Upper lobe of left lung (tissue), 6 donors: ENCODE measurements around the gene ABL2. TPM values are rescaled to one million over a fixed set of nuclear protein-coding genes. Genes with fewer than 3 reads are reported as not detected.

Experiments used
- ATAC-seq, 2 donors: fragments of 200-7000 bp; cut with Tn5 transposase; one replicate each; pipeline ENCODE4 v1.9.1; 2022; ENCODE audit warnings: mild to moderate bottlenecking in 2 of 2, moderate library complexity in 2 of 2; ENCODE audit not compliant: low FRiP score in 2 of 2
- DNase-seq, 2 donors: peaks; one replicate each; pipeline ENCODE4 v3.0.0-alpha.2; 2019 to 2020
- H3K27ac ChIP-seq, 4 donors: fragments of 200-600 bp; sonication (generic); one replicate each; pipeline ENCODE4 v1.5.1; 2016 to 2019
- H3K27me3 ChIP-seq, 4 donors: fragments of 200-600 bp; sonication (generic); one replicate each; pipeline ENCODE4 v1.5.1; 2017 to 2019
- H3K36me3 ChIP-seq, 4 donors: fragments of 200-600 bp; sonication (generic); one replicate each; pipeline ENCODE4 v1.5.1; 2016 to 2019
- H3K4me1 ChIP-seq, 4 donors: fragments of 200-600 bp; sonication (generic); one replicate each; pipeline ENCODE4 v1.5.1; 2018 to 2019
- H3K4me3 ChIP-seq, 4 donors: fragments of 200-600 bp; sonication (generic); one replicate each; pipeline ENCODE4 v1.5.1; 2017 to 2019; ENCODE audit warnings: mild to moderate bottlenecking in 2 of 4, moderate library complexity in 1 of 4
- H3K9me3 ChIP-seq, 4 donors: fragments of 200-600 bp; sonication (generic); one replicate each; pipeline ENCODE4 v1.5.1; 2018 to 2019
- EP300 ChIP-seq, 4 donors: sonication (generic); formaldehyde crosslinking; IDR thresholded peaks; one replicate each; pipeline ENCODE4 v1.5.1; 2017; ENCODE audit warnings: antibody characterized with exemption in 4 of 4, control low read depth in 2 of 4
- POLR2A ChIP-seq, 4 donors: fragments of 450-650 bp; IDR thresholded peaks; one replicate each; pipeline ENCODE4 v1.5.1; 2016 to 2017; ENCODE audit warnings: antibody characterized with exemption in 4 of 4, mild to moderate bottlenecking in 2 of 4
- POLR2AphosphoS5 ChIP-seq, 2 donors: sonication (generic); formaldehyde crosslinking; IDR thresholded peaks; one replicate each; pipeline ENCODE4 v1.5.1; 2017; ENCODE audit warnings: antibody characterized with exemption in 2 of 2
- WGBS, 2 donors: methylation state at CpG; one replicate each; pipeline ENCODE4 v1.1.5; 2017 to 2018; 5-methylcytosine and 5-hydroxymethylcytosine counted together
- total RNA-seq, 6 donors: library from RNA; depleted of rRNA in 4 of 6; stranded (reverse); fragments of >200 nt in 4 of 6; gene quantifications; one replicate each; pipeline versions ENCODE4 v1.1.0 to v1.2.1, GENCODE V29; 2016 to 2021
- TF ChIP-seq, protein P1 (sequence below), 6 experiments: fragments of 450-650 bp in 4 of 6; fragments of 200-600 bp in 2 of 6; sonication (generic) in 2 of 6; IDR thresholded peaks; one replicate each; pipeline ENCODE4 v1.5.1; 2016 to 2019; ENCODE audit warnings: antibody characterized with exemption in 6 of 6
- donor health status: DM: no; HTN: no; CAD: no; lungs with moderate emphysema.
- donor health status: DM: no; HTN: yes; CAD: no; lungs with severe emphysema.

The ABL2 gene
- total RNA-seq, 6 donors from 2014 or later: 17.2 to 31.3 (median 22.9) TPM

DNA sequence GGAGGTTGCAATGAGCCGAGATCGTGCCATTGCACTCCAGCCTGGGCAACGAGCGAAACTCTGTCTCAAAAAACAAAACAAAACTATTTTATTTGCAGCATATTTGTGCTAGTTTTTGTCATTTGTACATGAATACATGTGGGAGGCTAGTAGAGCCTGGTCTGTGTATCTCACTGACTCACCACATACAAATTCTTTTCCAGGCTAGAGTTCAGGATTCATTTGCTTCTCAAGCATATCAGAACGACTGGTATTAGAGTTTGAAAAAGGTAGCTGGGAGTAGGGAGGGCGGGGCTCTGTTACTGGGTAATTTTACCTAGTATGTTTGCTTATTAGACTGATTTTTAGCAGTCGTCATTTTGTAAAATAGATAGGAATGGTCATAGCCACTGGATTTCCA lies 152.1 kb downstream of the ABL2 start:
- H3K36me3 ChIP-seq: peaks cover 0 to 20% (median 1%) of the 10 kb centered on the region in 4 donors
- ATAC-seq (no peak), DNase-seq (no peak)
- 90 to 92% methylated on average over 7 of the region's 7 CpGs for WGBS, 2 donors
- no peak overlapping the region for H3K4me3 ChIP-seq
- H3K27me3 ChIP-seq: no peaks in the 10 kb centered on the region
- TF ChIP-seq POLR2A (IDR thresholded peaks at IDR 0.05) (no peak), EP300 (IDR thresholded peaks at IDR 0.05) (no peak), POLR2AphosphoS5 (IDR thresholded peaks at IDR 0.05) (no peak)
- TF ChIP-seq, protein P1, sequence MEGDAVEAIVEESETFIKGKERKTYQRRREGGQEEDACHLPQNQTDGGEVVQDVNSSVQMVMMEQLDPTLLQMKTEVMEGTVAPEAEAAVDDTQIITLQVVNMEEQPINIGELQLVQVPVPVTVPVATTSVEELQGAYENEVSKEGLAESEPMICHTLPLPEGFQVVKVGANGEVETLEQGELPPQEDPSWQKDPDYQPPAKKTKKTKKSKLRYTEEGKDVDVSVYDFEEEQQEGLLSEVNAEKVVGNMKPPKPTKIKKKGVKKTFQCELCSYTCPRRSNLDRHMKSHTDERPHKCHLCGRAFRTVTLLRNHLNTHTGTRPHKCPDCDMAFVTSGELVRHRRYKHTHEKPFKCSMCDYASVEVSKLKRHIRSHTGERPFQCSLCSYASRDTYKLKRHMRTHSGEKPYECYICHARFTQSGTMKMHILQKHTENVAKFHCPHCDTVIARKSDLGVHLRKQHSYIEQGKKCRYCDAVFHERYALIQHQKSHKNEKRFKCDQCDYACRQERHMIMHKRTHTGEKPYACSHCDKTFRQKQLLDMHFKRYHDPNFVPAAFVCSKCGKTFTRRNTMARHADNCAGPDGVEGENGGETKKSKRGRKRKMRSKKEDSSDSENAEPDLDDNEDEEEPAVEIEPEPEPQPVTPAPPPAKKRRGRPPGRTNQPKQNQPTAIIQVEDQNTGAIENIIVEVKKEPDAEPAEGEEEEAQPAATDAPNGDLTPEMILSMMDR (IDR thresholded peaks at IDR 0.05): no peak
- peaks cover 5 to 11% (median 9%) of the 10 kb centered on the region in 4 donors for H3K4me1 ChIP-seq
- H3K27ac ChIP-seq: no peak overlapping the region
- no peaks in the 10 kb centered on the region for H3K9me3 ChIP-seq

DNA sequence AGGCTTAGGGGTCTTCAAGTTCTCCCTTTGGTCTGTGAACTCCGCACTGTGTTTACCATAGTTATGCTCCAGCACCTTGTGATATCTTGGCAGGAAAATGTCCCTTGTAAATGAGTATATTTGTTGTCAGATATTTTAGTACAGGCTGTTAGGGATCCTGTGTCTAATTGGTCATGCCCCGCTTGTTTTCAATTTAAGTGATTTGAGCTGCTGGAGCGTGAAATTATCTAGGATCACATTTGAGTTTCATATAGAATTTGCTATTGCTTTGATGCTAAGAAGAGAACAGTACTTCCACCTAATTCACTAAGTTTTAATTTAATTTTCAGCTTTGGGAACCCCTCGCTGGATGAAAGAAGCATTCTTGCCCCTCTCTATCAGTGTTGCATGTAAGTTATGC lies 163.0 kb downstream of the ABL2 start:
- Histone ChIP-seq H3K36me3 (peaks cover 0 to 55% (median 22%) of the 10 kb centered on the region in 4 donors), H3K4me1 (no peaks in the 10 kb centered on the region), H3K27ac (no peak overlapping the region), H3K27me3 (no peaks in the 10 kb centered on the region), H3K9me3 (no peaks in the 10 kb centered on the region), H3K4me3 (no peak overlapping the region)
- no peak for ATAC-seq
- TF ChIP-seq, protein P1 (IDR thresholded peaks at IDR 0.05): no peak
- no peak for TF ChIP-seq POLR2A (IDR thresholded peaks at IDR 0.05)
- DNase-seq: no peak
- WGBS, 2 donors: 98 to 99% methylated on average over 4 of the region's 4 CpGs

DNA sequence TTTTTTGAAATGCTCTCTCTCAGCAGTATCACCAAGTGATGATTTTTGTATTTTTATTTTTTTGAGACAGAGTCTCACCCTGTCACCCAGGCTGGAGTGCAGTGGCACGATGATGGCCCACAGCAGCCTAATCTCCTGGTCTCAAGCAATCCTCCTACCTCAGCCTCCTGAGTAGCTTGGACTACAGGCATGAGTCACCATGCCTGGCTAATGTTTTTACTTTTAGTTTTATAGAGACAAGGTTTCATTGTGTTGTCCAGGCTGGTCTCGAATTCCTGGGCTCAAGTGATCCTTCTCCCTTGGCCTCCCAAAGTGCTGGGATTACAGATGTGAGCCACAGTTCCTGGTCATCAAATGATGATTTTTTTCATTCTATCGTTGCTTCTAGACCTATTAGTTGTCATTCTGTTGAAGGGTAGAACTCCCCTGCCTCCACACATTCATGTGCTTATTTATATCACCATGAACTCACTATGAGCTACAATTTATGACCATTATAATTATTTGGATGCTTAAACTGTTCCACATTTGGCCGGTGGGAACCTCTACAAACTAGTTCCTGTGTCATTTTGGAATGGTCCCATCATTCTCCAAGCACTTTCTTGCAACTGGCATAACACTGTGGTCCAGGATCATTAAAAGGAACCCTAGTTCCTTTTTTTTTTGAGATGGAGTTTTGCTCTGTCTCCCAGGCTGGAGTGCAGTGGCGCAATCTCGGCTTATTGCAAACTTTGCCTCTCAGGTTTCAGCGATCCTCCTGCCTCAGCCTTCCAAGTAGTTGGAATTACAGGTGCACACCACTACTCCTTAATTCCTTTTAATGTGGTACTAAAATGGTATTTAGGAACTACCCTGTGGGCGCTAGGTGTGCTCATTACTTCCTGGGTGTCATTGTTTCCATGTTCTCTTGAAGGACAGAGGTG lies 167.9 kb downstream of the ABL2 start:
- TF ChIP-seq EP300 (IDR thresholded peaks at IDR 0.05) (no peak), POLR2A (IDR thresholded peaks at IDR 0.05) (no peak), POLR2AphosphoS5 (IDR thresholded peaks at IDR 0.05) (no peak)
- TF ChIP-seq, protein P1 (IDR thresholded peaks at IDR 0.05): no peak
- no peaks in the 10 kb centered on the region for H3K27me3 ChIP-seq
- WGBS, 2 donors: 93 to 94% methylated on average over 8 of the region's 8 CpGs
- DNase-seq (no peak), ATAC-seq (no peak)
- H3K9me3 ChIP-seq: no peaks in the 10 kb centered on the region
- H3K4me3 ChIP-seq: no peak overlapping the region
- no peaks in the 10 kb centered on the region for H3K4me1 ChIP-seq
- no peak overlapping the region for H3K27ac ChIP-seq
- H3K36me3 ChIP-seq: peaks cover 0 to 31% (median 13%) of the 10 kb centered on the region in 4 donors

DNA sequence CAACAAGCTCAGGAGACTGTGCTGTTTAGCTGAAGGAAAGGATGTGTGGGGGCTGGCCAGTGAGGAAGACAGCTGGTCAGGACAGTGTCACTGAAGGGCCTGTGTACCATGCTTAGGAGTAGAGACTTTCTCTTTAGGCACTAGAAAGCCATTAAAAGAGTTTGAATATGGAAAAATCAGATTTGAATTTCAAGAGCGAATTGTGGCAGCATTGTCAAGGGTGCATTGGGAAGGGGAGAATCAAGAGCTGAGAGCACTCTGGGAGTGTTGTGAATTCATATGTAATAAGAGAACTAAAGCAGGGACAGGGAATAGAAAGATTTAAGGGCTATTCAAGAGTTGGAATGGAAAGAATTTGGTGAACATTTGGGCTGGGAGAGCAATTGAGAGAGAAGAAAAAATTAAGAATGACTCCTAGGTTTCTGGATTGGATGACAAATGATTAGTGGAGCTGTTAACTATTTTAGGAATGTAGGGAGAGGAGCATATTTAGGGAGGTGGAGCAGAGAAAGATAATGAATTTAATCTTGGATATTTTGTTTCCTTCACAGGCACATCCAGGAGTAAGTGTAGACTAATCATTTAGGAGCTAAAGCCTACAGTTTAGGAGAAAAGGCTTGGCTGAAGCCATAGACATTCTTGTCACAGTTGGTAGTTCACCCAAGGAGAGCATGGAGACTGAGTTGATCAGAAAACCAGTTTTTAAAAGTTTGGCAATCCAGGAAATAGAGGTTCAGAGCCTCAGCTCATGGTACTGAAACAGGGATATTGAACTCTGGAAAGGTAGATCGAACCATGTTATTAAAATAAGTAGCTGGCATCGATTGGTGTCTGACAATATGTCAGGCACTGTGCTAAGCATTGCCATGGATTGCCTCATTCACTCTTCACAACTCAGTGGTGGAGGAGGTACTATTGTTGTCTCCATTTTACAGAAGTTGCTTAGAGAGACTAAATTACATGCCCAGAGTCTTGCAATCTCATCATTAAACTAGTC lies 170.7 kb downstream of the ABL2 start:
- Histone ChIP-seq H3K9me3 (no peaks in the 10 kb centered on the region), H3K4me3 (no peak overlapping the region), H3K27ac (no peak overlapping the region), H3K4me1 (no peaks in the 10 kb centered on the region), H3K27me3 (no peaks in the 10 kb centered on the region), H3K36me3 (peaks cover 0 to 11% (median 3%) of the 10 kb centered on the region in 4 donors)
- TF ChIP-seq, protein P1 (IDR thresholded peaks at IDR 0.05): no peak
- TF ChIP-seq EP300 (IDR thresholded peaks at IDR 0.05): no peak
- TF ChIP-seq POLR2A (IDR thresholded peaks at IDR 0.05): no peak
- TF ChIP-seq POLR2AphosphoS5 (IDR thresholded peaks at IDR 0.05): no peak
- WGBS, 2 donors: 83 to 88% methylated on average over 3 of the region's 3 CpGs
- no peak for DNase-seq
- peak in 1 of 2 donors; percentile 34 for ATAC-seq
